CD4-positive, alpha-beta T cell (primary cell): ENCODE measurements around the gene CZIB. TPM values are rescaled to one million over a fixed set of nuclear protein-coding genes. Genes with fewer than 3 reads are reported as not detected.

Experiments
- ATAC-seq: fragments of 200-7000 bp; cut with Tn5 transposase; one replicate; pipeline ENCODE4 v1.10.0; 2022; ENCODE audit warnings: mild to moderate bottlenecking; ENCODE audit not compliant: poor library complexity
- CTCF ChIA-PET: fragments of 350-600 bp; sonication (Branson Sonifier 250); formaldehyde crosslinking; loops from one replicate; lab custom pipeline; 2021; ENCODE audit warnings: antibody characterized with exemption, inconsistent platforms; lab: Charles Lee
- POLR2A ChIA-PET: fragments of 350-600 bp; sonication (Branson Sonifier 250); formaldehyde crosslinking; loops from one replicate; lab custom pipeline; 2021; ENCODE audit warnings: antibody characterized with exemption, inconsistent platforms; lab: Charles Lee
- DNase-seq, 14 experiments: peaks; one replicate each; pipeline ENCODE4 v3.0.0-alpha.2; 2013 to 2020; ENCODE audit warnings: mixed read lengths in 2 of 14
- H3K27ac ChIP-seq, 2 donors: one replicate each; pipeline versions ENCODE4 v1.5.1 to v1.7.0; 2013; ENCODE audit warnings: low read length in 2 of 2, low read depth in 1 of 2, mild to moderate bottlenecking in 1 of 2
- H3K27me3 ChIP-seq, 2 experiments: 1 replicate in 1 of 2; 2 replicates in 1 of 2; pipeline versions ENCODE4 v1.6.1 to v1.7.0; 2013; ENCODE audit warnings: low read length in 2 of 2, control low read depth in 1 of 2, mild to moderate bottlenecking in 1 of 2, moderate library complexity in 1 of 2; ENCODE audit not compliant: insufficient read depth in 2 of 2, control insufficient read depth in 1 of 2
- H3K36me3 ChIP-seq: one replicate; pipeline ENCODE4 v1.6.1; 2013; ENCODE audit warnings: low read length, control low read depth; ENCODE audit not compliant: insufficient read depth
- H3K4me1 ChIP-seq: one replicate; pipeline ENCODE4 v1.6.1; 2013; ENCODE audit warnings: low read length, control low read depth; ENCODE audit not compliant: insufficient read depth
- H3K4me3 ChIP-seq: one replicate; pipeline ENCODE4 v1.5.1; 2013; ENCODE audit warnings: mild to moderate bottlenecking, low read length, moderate library complexity
- H3K9me3 ChIP-seq, 2 experiments: 1 replicate in 1 of 2; 2 replicates in 1 of 2; pipeline versions ENCODE4 v1.6.1 to v1.7.0; 2013; ENCODE audit warnings: low read length in 2 of 2, mild to moderate bottlenecking in 2 of 2, control low read depth in 1 of 2, moderate library complexity in 1 of 2; ENCODE audit not compliant: control insufficient read depth in 1 of 2, insufficient read depth in 1 of 2
- H3K27ac Mint-ChIP-seq: one replicate; pipeline ENCODE4 v1.8.0; 2020; ENCODE audit warnings: mixed read lengths
- H3K27me3 Mint-ChIP-seq: one replicate; pipeline ENCODE4 v1.8.0; 2021; ENCODE audit warnings: mixed read lengths
- H3K36me3 Mint-ChIP-seq: one replicate; pipeline ENCODE4 v1.8.0; 2021; ENCODE audit warnings: low read depth, mixed read lengths
- H3K4me1 Mint-ChIP-seq: one replicate; pipeline ENCODE4 v1.8.0; 2021; ENCODE audit warnings: low read depth, mixed read lengths
- H3K4me3 Mint-ChIP-seq: one replicate; pipeline ENCODE4 v1.8.0; 2020; ENCODE audit warnings: mild to moderate bottlenecking, mixed read lengths
- H3K9me3 Mint-ChIP-seq: one replicate; pipeline ENCODE4 v1.8.0; 2020; ENCODE audit warnings: mixed read lengths
- CTCF ChIP-seq: fragments of 200-600 bp; IDR thresholded peaks from one replicate; pipeline ENCODE4 v1.8.0; 2022; ENCODE audit warnings: antibody characterized with exemption, mild to moderate bottlenecking
- intact Hi-C, 2 experiments: fragments of 100-400 bp; cut with DNase I in 1 of 2; cut with micrococcal nuclease in 1 of 2; formaldehyde crosslinking; loops; one replicate each; pipeline versions ENCODE4 v1.15.1 to v1.9.0; 2023 to 2025; cut with DNase I, micrococcal nuclease
- total RNA-seq, 174 experiments: library from RNA in 2 of 174; stranded (reverse) in 2 of 174; gene quantifications; one replicate each; pipeline ENCODE4 v1.2.3 and lab custom pipeline; 2021 to 2026

CZIB gene
- total RNA-seq, 2 experiments from 2014 or later, result 28.8 to 28.9 TPM

- Histone ChIP-seq H3K4me3 (no peak overlapping the region), H3K4me1 (no peaks in the 10 kb centered on the region), H3K27me3 (no peaks in the 10 kb centered on the region), H3K27ac (no peak overlapping the region), H3K36me3 (peaks cover 19% of the 10 kb centered on the region), H3K9me3 (no peaks in the 10 kb centered on the region)
- no peaks in the 10 kb centered on the region for H3K9me3 Mint-ChIP-seq
- no peak overlapping the region for H3K27ac Mint-ChIP-seq
- H3K4me1 Mint-ChIP-seq, result no peaks in the 10 kb centered on the region
- ChIA-PET POLR2A (no interaction called here), CTCF (interaction anchor here (1.1 kb wide), 1 partner anchor 23 kb away, joined by 3 read pairs; no protein-coding TSS in a partner anchor)
- no peaks in the 10 kb centered on the region for H3K27me3 Mint-ChIP-seq
- H3K36me3 Mint-ChIP-seq, result peaks cover 13% of the 10 kb centered on the region
- intact Hi-C loops, result no loop called here
- no peak for DNase-seq
- H3K4me3 Mint-ChIP-seq, result no peak overlapping the region
- no peak for ATAC-seq
- TF ChIP-seq CTCF, result no peak
Measured at GRCh38 chr1:53255031-53255430, 34.6 kb upstream of the CZIB start.

- ChIA-PET CTCF (no interaction called here), POLR2A (no interaction called here)
- Mint-ChIP-seq H3K9me3 (no peaks in the 10 kb centered on the region), H3K4me1 (no peaks in the 10 kb centered on the region), H3K36me3 (peaks cover 13% of the 10 kb centered on the region), H3K4me3 (no peak overlapping the region), H3K27ac (no peak overlapping the region), H3K27me3 (no peaks in the 10 kb centered on the region)
- Histone ChIP-seq H3K27me3 (no peaks in the 10 kb centered on the region), H3K36me3 (peaks cover 13% of the 10 kb centered on the region), H3K9me3 (no peaks in the 10 kb centered on the region), H3K27ac (no peak overlapping the region), H3K4me1 (no peaks in the 10 kb centered on the region), H3K4me3 (no peak overlapping the region)
- TF ChIP-seq CTCF, result no peak
- no peak for DNase-seq
- no peak for ATAC-seq
- intact Hi-C loops, result no loop called here
Measured at GRCh38 chr1:53254011-53254640, 33.7 kb upstream of the CZIB start.

- Histone ChIP-seq H3K9me3 (no peaks in the 10 kb centered on the region), H3K4me3 (no peak overlapping the region), H3K36me3 (peaks cover 5% of the 10 kb centered on the region), H3K4me1 (no peaks in the 10 kb centered on the region), H3K27me3 (no peaks in the 10 kb centered on the region), H3K27ac (no peak overlapping the region)
- no peak overlapping the region for H3K4me3 Mint-ChIP-seq
- intact Hi-C loops, result no loop called here
- ChIA-PET POLR2A (no interaction called here), CTCF (no interaction called here)
- peaks cover 13% of the 10 kb centered on the region for H3K36me3 Mint-ChIP-seq
- no peak for TF ChIP-seq CTCF
- no peaks in the 10 kb centered on the region for H3K27me3 Mint-ChIP-seq
- no peak for ATAC-seq
- H3K4me1 Mint-ChIP-seq, result no peaks in the 10 kb centered on the region
- H3K27ac Mint-ChIP-seq, result no peak overlapping the region
- no peak for DNase-seq
- no peaks in the 10 kb centered on the region for H3K9me3 Mint-ChIP-seq
Measured at GRCh38 chr1:53250325-53250724, 29.9 kb upstream of the CZIB start.
